Superior temporal gyrus (tissue), 1 donor: ENCODE measurements around the gene WBP11.
A peak's percentile ranks its signal among the peaks of the same experiment; 100 is the strongest.

ENCODE experiments used
- DNase-seq: peaks from one replicate; pipeline ENCODE4 v3.0.0-alpha.2; 2016; ENCODE audit errors: extremely low spot score

Gene WBP11

DNA sequence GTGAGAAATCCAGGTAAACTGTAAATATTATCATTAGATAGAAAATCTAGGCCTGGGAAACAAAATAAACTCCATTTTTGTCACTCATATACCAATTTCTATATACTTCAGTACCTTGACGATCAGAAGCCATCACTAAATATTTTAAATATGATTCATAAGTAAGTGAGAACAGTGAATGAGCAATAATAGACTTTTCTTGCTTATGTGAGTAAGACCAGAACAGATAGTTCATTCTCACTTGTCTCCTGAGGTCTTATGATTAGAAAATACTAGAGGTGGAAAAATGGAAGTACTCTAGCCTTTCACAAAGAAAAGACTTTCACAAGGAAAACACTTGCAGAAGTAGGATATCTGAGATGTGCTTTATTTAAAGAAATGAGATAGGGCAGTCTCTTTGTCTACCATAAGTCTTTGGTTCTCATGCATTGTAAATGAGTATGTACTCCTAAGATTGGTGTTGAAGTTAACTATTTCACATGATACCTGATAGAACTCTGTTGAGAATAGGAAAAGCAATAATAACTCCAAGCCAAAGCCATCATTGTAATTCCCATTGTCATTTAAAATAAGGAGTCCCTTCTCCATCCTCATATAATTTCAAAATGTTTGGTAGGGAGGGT, 20.8 kb upstream of the WBP11 start:
- DNase-seq = no peak

DNA sequence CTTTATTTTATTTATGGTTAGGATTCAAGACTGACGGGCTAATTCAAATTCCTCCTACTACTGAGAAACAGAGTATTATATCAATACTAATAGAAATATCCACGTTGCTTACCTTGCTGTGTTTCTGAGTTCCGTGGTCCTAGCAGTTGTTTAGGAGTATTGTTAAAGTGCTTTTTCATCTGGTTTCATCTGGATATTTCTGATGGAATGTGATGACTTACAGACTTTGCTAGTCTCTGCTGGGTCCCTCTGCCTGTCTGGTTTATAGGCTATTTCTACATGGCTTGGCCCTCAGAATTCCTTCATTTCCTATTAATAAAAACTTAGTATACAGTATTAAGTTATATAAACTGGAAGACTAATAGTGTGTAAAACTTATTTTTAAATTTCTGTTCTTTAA, 10.7 kb upstream of the WBP11 start, which contains the start of gene SMCO3:
TSS of gene SMCO3 (minus strand) at position 169 of the 400 bp plus-strand sequence. CDS start 7,502 bp downstream, outside the sequence.
- DNase-seq = no peak

- no peak for DNase-seq
These were observed 8.2 kb upstream of the WBP11 start for GRCh38 chr12:14811486-14811885.

GRCh38 chr12:14810953-14811483, 7.7 kb upstream of the WBP11 start:
- DNase-seq = no peak

DNA sequence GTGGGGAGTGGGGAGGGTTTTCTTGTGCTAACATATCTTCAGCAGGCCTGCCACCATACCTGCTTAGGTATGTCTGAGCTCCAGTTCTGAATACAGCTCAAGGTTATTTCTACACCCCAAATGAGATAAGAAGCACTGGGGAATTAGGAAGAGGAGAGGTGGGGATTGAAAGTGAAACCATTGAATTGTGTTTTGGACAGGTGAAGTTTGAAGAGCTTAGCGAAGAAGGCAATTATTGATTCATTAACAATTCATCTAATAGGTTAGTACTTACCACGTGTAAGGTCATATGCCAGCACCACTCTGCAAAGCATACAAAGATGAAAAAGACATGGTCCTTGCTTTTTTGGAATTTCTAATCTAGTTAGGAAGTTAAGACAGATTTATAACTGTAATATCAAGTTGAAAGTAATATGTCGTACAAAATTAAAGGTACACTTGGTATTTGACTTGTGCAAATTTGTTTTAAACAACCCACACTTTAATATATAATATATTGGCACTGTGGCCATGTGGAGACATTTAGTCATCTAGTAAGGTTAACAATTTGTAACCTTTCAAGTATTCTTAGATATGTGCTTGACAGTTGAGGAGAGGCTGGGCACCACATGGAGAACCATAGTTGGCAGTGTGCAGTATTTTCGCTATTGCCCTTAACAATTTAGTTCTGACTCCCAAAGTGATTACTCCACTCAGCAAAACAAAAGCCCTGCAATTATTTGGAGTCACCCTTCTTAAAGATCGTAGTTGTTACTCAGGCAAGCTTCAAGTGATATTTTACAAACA, 7.1 kb upstream of the WBP11 start:
- no peak for DNase-seq

DNA sequence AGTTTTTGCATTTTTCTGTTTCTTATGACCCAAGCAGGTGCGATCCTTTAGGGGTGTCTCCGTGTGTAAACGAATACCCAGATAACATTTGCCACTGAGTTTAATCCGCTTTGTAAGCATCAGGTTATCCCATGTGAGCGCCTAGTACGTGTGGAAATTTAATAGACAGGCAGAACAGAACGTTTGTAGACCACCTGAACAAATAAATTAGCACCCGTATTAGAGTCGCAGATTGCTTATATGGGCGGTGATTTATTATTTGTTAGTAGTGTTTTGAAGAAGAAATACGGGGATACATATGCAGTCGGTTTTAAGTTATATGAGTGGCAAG, 517 bp upstream of the WBP11 start:
- no peak for DNase-seq

DNA sequence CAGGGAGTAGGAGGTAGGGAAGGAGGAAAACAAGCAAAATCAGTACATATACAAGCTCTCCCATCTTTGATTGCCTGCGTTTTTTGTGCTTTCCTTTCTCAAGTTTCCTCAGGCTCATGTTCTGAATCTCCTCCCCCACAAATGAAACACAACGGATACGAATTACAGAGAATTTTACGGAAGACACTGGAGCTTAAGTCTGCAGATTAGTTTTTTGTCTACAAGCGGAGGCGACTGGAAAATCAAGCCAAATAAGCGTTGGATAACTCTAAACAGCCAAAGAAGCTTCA, 612 bp downstream of the WBP11 start:
- DNase-seq = no peak

- DNase-seq = no peak
These were observed 1.0 kb downstream of the WBP11 start for GRCh38 chr12:14802247-14802646.

DNA sequence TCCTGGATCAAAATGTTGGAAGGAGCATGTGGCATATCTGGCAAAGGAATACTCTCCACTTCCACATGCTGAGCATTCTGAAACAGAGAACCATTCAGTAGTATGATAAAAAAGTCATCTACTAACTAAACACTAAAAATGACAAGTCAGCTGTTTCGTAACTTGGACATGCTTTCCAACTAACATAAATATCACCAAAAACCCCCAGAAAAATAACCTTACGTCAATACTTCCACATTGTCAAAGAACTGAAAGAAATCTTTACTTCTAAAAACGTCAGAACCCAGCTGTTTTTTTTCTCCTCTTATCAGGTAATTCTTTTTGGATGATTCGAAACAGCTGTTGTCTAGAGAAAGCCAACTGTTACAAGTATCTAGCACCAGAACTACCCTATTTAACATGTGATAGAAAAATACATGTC, 8.2 kb downstream of the WBP11 start:
- no peak for DNase-seq

DNA sequence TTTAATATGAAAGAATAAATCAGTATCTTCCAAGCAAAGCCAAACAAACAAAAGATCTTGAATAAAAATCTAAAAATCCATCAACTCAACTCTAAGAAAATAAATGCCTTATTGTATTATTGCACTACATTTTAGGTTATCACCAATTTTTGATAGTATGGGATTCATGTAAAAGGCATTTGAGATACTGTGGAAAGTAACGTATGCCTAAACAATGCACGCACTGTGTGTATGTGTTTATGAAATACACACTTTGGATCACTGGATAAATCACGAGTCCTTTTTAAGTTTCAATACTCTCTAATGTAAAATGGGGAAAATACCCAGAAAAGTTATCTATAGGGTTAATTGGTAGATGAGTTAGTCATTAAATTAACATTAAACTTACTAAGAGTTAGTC, 17.7 kb downstream of the WBP11 start:
- DNase-seq = no peak

GRCh38 chr12:14784471-14784870, 18.8 kb downstream of the WBP11 start:
- DNase-seq = no peak

DNA sequence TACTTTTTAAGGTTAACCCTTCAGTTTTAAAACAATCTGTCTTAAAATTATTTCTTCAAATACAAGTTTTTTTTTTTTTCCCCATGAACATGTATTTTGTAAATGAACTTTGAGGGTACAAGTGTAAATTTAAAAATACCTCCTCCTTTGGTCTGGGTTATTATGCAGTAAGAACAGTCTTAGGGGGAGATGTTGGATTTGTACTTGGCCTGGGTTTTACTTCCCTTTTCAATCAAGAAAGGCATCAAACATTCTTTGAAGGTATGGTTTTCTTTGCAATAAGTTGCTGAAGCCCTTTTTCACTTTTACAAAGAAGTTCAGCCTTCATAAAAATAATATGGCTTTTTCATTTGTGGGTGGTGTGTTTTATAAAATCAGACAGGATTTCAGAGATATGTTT, 20.5 kb downstream of the WBP11 start:
- DNase-seq = no peak

GRCh38 chr12:14781563-14781962, 21.7 kb downstream of the WBP11 start:
- DNase-seq = no peak

DNA sequence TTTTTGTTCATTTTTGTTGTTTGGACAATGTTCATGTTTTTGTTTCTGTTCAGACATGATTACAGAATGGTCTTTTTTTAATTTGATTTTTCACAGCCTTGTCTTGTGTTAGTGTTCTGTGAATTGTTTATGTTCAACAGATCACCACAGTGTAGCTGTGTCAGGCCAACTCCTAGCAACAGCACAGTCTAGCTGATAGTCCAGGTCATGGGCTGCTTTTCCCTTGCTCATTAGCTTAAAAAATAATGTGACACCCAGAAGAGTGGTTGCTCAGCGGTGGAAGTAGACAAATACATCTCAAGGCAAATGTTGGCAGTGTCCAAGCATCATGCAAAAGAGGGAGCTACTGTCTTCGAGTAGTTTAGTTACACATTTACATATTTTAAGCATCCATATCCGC, 22.4 kb downstream of the WBP11 start:
- DNase-seq = no peak

DNA sequence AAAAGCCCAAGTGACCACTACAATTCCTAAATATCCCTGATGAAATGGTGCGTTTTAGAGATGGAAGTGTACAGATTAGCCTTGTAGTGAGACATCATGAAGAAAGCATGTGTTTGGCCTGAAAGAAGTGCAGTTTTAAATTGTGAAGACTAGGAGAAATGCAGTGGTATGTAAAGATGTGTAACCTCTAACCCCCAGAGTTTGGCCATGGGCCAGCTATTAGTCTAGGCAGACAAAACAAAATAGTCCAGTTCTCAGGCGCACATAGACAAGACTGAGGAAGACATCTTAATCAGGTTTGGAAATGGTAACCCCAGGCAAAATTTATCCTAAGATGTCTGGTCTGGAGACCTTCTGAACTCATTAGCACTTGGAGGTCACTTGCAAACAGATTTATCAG, 23.4 kb downstream of the WBP11 start:
- DNase-seq = no peak

- DNase-seq = no peak
These were observed 26.0 kb downstream of the WBP11 start for GRCh38 chr12:14777271-14777670.

DNA sequence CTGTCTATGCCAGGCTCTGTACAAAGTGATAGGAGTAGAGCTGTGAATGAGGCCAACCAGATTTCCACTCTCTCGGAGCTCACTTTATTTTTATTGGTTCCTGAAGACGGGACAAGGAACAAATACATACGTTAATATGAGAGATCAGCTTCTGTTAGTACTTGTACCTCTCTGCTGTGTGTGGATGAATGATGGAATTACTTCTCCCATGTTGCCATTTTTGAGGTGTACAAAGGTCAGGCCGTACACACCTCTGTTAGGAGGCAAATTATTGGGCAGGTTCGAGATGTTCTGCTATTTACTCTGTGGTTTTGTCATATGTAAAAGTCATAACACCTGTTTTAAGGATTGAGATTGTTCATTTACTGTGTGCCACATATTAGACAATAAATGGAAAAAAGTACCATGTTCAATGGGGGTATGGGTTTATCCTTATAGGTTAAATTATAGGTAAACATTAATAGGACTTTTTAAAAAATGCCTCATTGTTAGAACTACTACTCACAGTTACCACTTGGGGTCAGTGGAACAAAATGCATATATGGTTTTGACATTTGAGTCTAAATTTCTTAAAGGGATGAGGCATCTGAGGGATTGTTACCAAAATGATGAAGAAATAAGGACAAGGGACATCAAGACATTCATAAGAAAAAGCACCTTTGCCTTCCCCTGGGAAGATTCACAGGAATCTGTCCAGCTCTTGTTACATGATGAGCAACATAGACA, 26.9 kb downstream of the WBP11 start:
- DNase-seq = no peak

DNA sequence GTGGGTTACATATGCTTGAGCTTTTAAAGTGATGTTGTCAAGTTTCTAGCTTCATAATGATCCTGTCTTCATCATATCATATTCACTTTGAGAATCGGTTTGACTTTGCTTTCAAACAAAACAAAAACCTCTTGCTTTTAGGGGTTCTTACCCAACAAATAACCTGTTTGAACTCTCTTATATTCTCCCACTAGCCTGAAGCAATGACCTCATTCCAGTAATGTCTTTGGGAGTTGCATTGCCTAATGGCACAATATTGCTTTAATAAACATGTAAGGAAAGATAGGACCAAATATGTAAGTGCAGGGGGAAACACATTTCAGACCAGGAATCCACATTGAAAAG, 27.7 kb downstream of the WBP11 start:
- no peak for DNase-seq

GRCh38 chr12:14774906-14775635, 28.2 kb downstream of the WBP11 start:
- DNase-seq = no peak

- DNase-seq = peak; percentile 98
These were observed 29.0 kb downstream of the WBP11 start for GRCh38 chr12:14774074-14774905.

- no peak for DNase-seq
These were observed 29.6 kb downstream of the WBP11 start for GRCh38 chr12:14773685-14774073.
